Activated CD4-positive, alpha-beta T cell treated with anti-CD3 and anti-CD28 coated beads, Interleukin-2, amount 50 U/mL, for 24 hours (primary cell): Measurements from ENCODE around the gene COPE.

Experiments used
- DNase-seq, 2 donors: peaks; one replicate each; pipeline ENCODE4 v3.0.0-alpha.2; 2020; ENCODE audit warnings: low read depth in 1 of 2, low spot score in 1 of 2

Gene COPE

GRCh38 chr19:18853755-18854427, 65.3 kb downstream of the COPE start:
- DNase-seq: no peak

DNA sequence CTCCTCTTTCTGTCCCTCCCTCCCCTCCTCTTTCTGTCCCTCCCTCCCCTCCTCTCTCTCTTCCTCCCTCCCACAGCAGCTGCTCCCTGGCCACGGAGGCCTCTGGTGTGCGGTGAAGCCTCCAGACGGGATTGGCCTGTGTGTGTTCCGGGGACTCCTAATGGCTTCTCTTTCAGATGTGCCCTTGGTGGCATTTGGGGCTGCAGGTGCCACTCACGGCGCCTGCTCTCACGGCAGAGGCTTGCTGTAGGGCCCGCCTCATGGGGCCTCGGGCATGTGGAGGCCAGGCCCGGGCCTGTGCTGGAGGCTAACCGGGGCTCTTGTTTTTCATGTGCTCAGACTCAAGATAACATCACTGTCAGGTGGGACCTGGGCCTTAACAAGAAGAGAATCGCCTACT, 66.5 kb downstream of the COPE start:
- DNase-seq: no peak

GRCh38 chr19:18851673-18852325, 67.4 kb downstream of the COPE start:
- no peak for DNase-seq

DNA sequence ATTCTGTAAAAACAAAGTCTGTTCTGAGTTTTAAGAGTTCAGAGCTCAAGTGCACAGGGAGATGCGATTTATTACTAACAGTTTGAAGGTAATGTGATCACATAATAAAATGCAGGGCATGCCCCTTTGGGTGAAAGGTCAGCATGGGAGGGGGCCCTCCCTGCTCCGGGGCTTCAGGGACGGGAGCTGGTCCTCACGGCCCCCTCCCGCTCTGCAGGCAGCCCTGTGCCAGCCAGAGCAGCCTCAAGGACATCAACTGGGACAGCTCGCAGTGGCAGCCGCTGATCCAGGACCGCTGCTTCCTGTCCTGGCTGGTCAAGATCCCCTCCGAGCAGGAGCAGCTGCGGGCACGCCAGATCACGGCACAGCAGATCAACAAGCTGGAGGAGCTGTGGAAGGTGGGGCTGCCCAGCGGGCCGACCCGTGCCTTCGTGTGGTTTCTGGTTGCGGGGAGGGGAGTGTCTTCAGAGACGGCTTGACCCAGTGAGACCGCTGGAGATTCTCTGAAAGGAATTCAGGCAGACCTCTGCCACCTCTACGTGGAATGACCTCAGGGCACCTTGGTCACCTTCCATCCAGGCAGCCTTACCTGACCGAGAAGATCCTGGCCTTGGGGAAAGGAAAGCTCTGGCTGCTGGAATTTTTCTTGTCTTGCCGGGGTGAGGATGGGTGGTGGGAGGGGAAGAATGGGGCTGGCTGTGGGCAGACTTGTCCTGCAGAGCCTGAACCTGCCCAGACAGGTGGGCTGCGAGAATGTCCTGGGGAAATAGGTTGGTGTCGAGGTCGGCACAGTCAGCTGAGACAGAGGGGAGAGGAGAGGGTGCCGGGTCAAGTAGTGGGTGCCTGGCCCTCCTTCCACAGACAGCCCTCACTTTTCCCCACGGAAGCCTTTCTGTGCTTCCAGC, 68.5 kb downstream of the COPE start:
- no peak for DNase-seq

- no peak for DNase-seq
Observed at GRCh38 chr19:18849838-18850400, 69.3 kb downstream of the COPE start.
